ENCODE results near the gene MYO1E.

MYO1E gene

GRCh38 chr15:59237924-59238331 lies 134.7 kb downstream of the MYO1E start:
- in situ Hi-C loops (cut with MboI; ENCODE audit: low sequenced_read_pairs), result no loop called here
- Histone ChIP-seq H3K36me3 (replicated peaks) (no peaks in the 10 kb centered on the region), H3K4me3 (no peak overlapping the region), H3K9me3 (no peaks in the 10 kb centered on the region), H3K4me1 (peaks cover 7% of the 10 kb centered on the region), H3K27me3 (ENCODE audit: low read depth) (no peaks in the 10 kb centered on the region)
- DNase-seq (ENCODE audit: low spot score in 2 of 2), result no peak

- Histone ChIP-seq H3K27me3 (ENCODE audit: low read depth) (no peaks in the 10 kb centered on the region), H3K36me3 (replicated peaks) (no peaks in the 10 kb centered on the region), H3K4me3 (no peak overlapping the region), H3K9me3 (no peaks in the 10 kb centered on the region), H3K4me1 (peaks cover 7% of the 10 kb centered on the region)
- DNase-seq (ENCODE audit: low spot score in 2 of 2), result no peak
- in situ Hi-C loops (cut with MboI; ENCODE audit: low sequenced_read_pairs), result no loop called here
These were observed 135.4 kb downstream of the MYO1E start for GRCh38 chr15:59237119-59237855.

- Histone ChIP-seq H3K36me3 (replicated peaks) (no peaks in the 10 kb centered on the region), H3K4me1 (peaks cover 7% of the 10 kb centered on the region), H3K9me3 (no peaks in the 10 kb centered on the region), H3K27me3 (ENCODE audit: low read depth) (no peaks in the 10 kb centered on the region), H3K4me3 (no peak overlapping the region)
- no peak for DNase-seq (ENCODE audit: low spot score in 2 of 2)
- in situ Hi-C loops (cut with MboI; ENCODE audit: low sequenced_read_pairs), result no loop called here
These were observed 136.3 kb downstream of the MYO1E start for GRCh38 chr15:59236394-59236793.

- Histone ChIP-seq H3K9me3 (no peaks in the 10 kb centered on the region), H3K36me3 (replicated peaks) (no peaks in the 10 kb centered on the region), H3K4me1 (peaks cover 17% of the 10 kb centered on the region), H3K4me3 (no peak overlapping the region), H3K27me3 (ENCODE audit: low read depth) (no peaks in the 10 kb centered on the region)
- no peak for DNase-seq (ENCODE audit: low spot score in 2 of 2)
- in situ Hi-C loops (cut with MboI; ENCODE audit: low sequenced_read_pairs), result no loop called here
These were observed 140.2 kb downstream of the MYO1E start for GRCh38 chr15:59232476-59232875.

- in situ Hi-C loops (cut with MboI; ENCODE audit: low sequenced_read_pairs), result no loop called here
These were observed 142.1 kb downstream of the MYO1E start for GRCh38 chr15:59230531-59231055.

GRCh38 chr15:59229453-59229852 lies 143.2 kb downstream of the MYO1E start:
- H3K4me1 ChIP-seq, result peaks cover 10% of the 10 kb centered on the region
- peak in 1 of 2 experiments; percentile 3 for DNase-seq (ENCODE audit: low spot score in 2 of 2)
- H3K27me3 ChIP-seq (ENCODE audit: low read depth), result no peaks in the 10 kb centered on the region
- no peaks in the 10 kb centered on the region for H3K36me3 ChIP-seq (replicated peaks)
- in situ Hi-C loops (cut with MboI; ENCODE audit: low sequenced_read_pairs), result no loop called here
- H3K4me3 ChIP-seq, result no peak overlapping the region
- H3K9me3 ChIP-seq, result no peaks in the 10 kb centered on the region

More at GRCh38 chr15:59230531-59231055, 142.1 kb downstream of the MYO1E start:
- Histone ChIP-seq H3K4me3 (no peak overlapping the region), H3K9me3 (no peaks in the 10 kb centered on the region), H3K4me1 (peaks cover 10% of the 10 kb centered on the region), H3K36me3 (replicated peaks) (no peaks in the 10 kb centered on the region), H3K27me3 (ENCODE audit: low read depth) (no peaks in the 10 kb centered on the region)
- no peak for DNase-seq (ENCODE audit: low spot score in 2 of 2)

- Histone ChIP-seq H3K9me3 (no peaks in the 10 kb centered on the region), H3K27me3 (ENCODE audit: low read depth) (no peaks in the 10 kb centered on the region), H3K4me3 (no peak overlapping the region), H3K4me1 (peaks cover 10% of the 10 kb centered on the region), H3K36me3 (replicated peaks) (no peaks in the 10 kb centered on the region)
- peak in 1 of 2 experiments; percentile 20 for DNase-seq (ENCODE audit: low spot score in 2 of 2)
- in situ Hi-C loops (cut with MboI; ENCODE audit: low sequenced_read_pairs), result no loop called here
These were observed 143.7 kb downstream of the MYO1E start for GRCh38 chr15:59229015-59229414.

- H3K9me3 ChIP-seq, result no peaks in the 10 kb centered on the region
- H3K4me1 ChIP-seq, result peaks cover 10% of the 10 kb centered on the region
- no peak overlapping the region for H3K4me3 ChIP-seq
- in situ Hi-C loops (cut with MboI; ENCODE audit: low sequenced_read_pairs), result no loop called here
- H3K36me3 ChIP-seq (replicated peaks), result no peaks in the 10 kb centered on the region
- H3K27me3 ChIP-seq (ENCODE audit: low read depth), result no peaks in the 10 kb centered on the region
- no peak for DNase-seq (ENCODE audit: low spot score in 2 of 2)
These were observed 145.7 kb downstream of the MYO1E start for GRCh38 chr15:59227021-59227420.

GRCh38 chr15:59224474-59224873 lies 148.2 kb downstream of the MYO1E start:
- Histone ChIP-seq H3K9me3 (no peaks in the 10 kb centered on the region), H3K4me1 (peaks cover 5% of the 10 kb centered on the region), H3K36me3 (replicated peaks) (no peaks in the 10 kb centered on the region), H3K4me3 (no peak overlapping the region), H3K27me3 (ENCODE audit: low read depth) (no peaks in the 10 kb centered on the region)
- in situ Hi-C loops (cut with MboI; ENCODE audit: low sequenced_read_pairs), result no loop called here
- DNase-seq (ENCODE audit: low spot score in 2 of 2), result no peak

- no peak overlapping the region for H3K4me3 ChIP-seq
- H3K4me1 ChIP-seq, result no peaks in the 10 kb centered on the region
- H3K9me3 ChIP-seq, result no peaks in the 10 kb centered on the region
- in situ Hi-C loops (cut with MboI; ENCODE audit: low sequenced_read_pairs), result no loop called here
- H3K27me3 ChIP-seq (ENCODE audit: low read depth), result no peaks in the 10 kb centered on the region
- no peak for DNase-seq (ENCODE audit: low spot score in 2 of 2)
- no peaks in the 10 kb centered on the region for H3K36me3 ChIP-seq (replicated peaks)
These were observed 148.9 kb downstream of the MYO1E start for GRCh38 chr15:59223736-59224135.

GRCh38 chr15:59222906-59223550 lies 149.6 kb downstream of the MYO1E start:
- H3K36me3 ChIP-seq (replicated peaks), result no peaks in the 10 kb centered on the region
- no peaks in the 10 kb centered on the region for H3K9me3 ChIP-seq
- no peak for DNase-seq (ENCODE audit: low spot score in 2 of 2)
- H3K4me1 ChIP-seq, result no peaks in the 10 kb centered on the region
- no peak overlapping the region for H3K4me3 ChIP-seq
- H3K27me3 ChIP-seq (ENCODE audit: low read depth), result no peaks in the 10 kb centered on the region
- in situ Hi-C loops (cut with MboI; ENCODE audit: low sequenced_read_pairs), result no loop called here

GRCh38 chr15:59221511-59222505 lies 150.9 kb downstream of the MYO1E start:
- H3K4me3 ChIP-seq, result no peak overlapping the region
- DNase-seq (ENCODE audit: low spot score in 2 of 2), result no peak
- no peaks in the 10 kb centered on the region for H3K27me3 ChIP-seq (ENCODE audit: low read depth)
- in situ Hi-C loops (cut with MboI; ENCODE audit: low sequenced_read_pairs), result no loop called here
- no peaks in the 10 kb centered on the region for H3K9me3 ChIP-seq
- H3K4me1 ChIP-seq, result no peaks in the 10 kb centered on the region
- H3K36me3 ChIP-seq (replicated peaks), result no peaks in the 10 kb centered on the region

- Histone ChIP-seq H3K36me3 (replicated peaks) (no peaks in the 10 kb centered on the region), H3K27me3 (ENCODE audit: low read depth) (no peaks in the 10 kb centered on the region), H3K4me3 (no peak overlapping the region), H3K9me3 (no peaks in the 10 kb centered on the region), H3K4me1 (no peaks in the 10 kb centered on the region)
- no peak for DNase-seq (ENCODE audit: low spot score in 2 of 2)
- in situ Hi-C loops (cut with MboI; ENCODE audit: low sequenced_read_pairs), result no loop called here
These were observed 154.0 kb downstream of the MYO1E start for GRCh38 chr15:59218710-59219109.

Data from HAP-1 (cell line).